Measurements from ENCODE around the gene TRPM6. TPM values are rescaled to one million over a fixed set of nuclear protein-coding genes. Genes with fewer than 3 reads are reported as not detected.
"Not testable (repeated sequence)": the region's sequence is repeated elsewhere in the genome, so short reads cannot be mapped to it uniquely, and the experiment has no call there.

The TRPM6 gene
- total RNA-seq, 1 donor from 2014 or later: 9.1 TPM

DNA sequence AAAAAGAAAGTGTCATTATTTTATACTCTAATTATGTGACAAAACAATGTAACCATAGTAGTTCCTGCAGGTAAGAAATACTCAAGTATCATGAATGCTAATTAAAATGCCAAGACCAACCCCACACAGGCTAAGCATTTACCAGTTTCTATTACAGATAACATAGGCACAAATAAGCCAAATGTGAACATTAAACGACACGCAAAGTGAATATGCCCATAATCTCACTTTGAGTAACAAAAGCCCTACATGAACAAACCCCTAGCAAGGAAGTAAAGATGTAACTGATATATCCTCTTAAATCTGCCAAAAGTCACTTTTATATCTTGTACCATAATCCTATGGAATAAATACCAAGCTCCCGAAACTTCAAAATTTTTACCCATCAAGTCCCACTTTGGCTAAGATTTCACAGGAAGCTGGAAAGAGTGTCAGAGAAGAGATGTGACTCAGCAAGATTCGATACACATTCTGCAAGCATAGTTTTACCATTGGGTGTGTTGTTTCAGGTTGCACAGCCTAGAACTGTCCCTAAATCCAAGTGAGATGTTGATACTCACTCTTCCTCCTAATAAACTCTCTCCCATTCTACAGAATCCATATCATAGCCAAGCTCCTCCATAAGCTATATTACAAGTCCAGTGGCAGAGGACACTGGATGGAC lies 28.8 kb downstream of the TRPM6 start:
- TF ChIP-seq CTCF (IDR thresholded peaks at IDR 0.05) (no peak), POLR2AphosphoS5 (IDR thresholded peaks at IDR 0.05; ENCODE audit: insufficient read depth in 1 of 2, low read depth in 1 of 2) (no peak), POLR2A (IDR thresholded peaks at IDR 0.05) (no peak)
- no peaks in the 10 kb centered on the region for H3K9me3 ChIP-seq
- no peak for DNase-seq (ENCODE audit: extremely low spot score in 2 of 2)
- intact Hi-C loops (cut with DNase I): no loop called here
- H3K4me3 ChIP-seq: no peak overlapping the region
- no peaks in the 10 kb centered on the region for H3K4me1 ChIP-seq
- H3K36me3 ChIP-seq: no peaks in the 10 kb centered on the region
- no peaks in the 10 kb centered on the region for H3K27me3 ChIP-seq
- no peak overlapping the region for H3K27ac ChIP-seq

GRCh38 chr9:74856989-74857388 lies 30.7 kb downstream of the TRPM6 start:
- H3K4me3 ChIP-seq: no peak overlapping the region
- no peaks in the 10 kb centered on the region for H3K4me1 ChIP-seq
- no peak overlapping the region for H3K27ac ChIP-seq
- no peaks in the 10 kb centered on the region for H3K27me3 ChIP-seq
- H3K9me3 ChIP-seq: no peaks in the 10 kb centered on the region
- DNase-seq (ENCODE audit: extremely low spot score in 2 of 2): no peak
- intact Hi-C loops (cut with DNase I): no loop called here
- TF ChIP-seq CTCF (IDR thresholded peaks at IDR 0.05) (no peak), POLR2AphosphoS5 (IDR thresholded peaks at IDR 0.05; ENCODE audit: insufficient read depth in 1 of 2, low read depth in 1 of 2) (no peak), POLR2A (IDR thresholded peaks at IDR 0.05) (no peak)
- no peaks in the 10 kb centered on the region for H3K36me3 ChIP-seq

DNA sequence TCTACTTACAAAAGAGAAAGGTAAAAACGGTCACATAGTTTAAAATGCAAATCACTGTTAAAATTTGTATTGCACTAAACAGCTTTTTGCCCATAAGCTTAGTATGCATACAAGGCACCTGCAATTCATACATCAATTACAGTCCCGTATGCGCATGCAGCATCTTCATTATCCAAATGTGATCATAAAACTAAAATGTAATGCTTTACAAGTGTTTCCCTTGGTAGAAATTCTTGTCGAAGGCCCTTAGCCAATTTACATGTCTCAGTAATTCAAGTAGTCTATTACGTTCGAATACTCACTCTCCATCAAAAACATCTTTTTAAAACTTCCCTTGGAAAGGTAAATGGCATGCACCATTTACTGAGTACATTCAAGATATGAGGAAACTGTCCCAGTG lies 32.6 kb downstream of the TRPM6 start:
- Histone ChIP-seq H3K9me3 (no peaks in the 10 kb centered on the region), H3K36me3 (no peaks in the 10 kb centered on the region), H3K4me3 (no peak overlapping the region), H3K27me3 (no peaks in the 10 kb centered on the region), H3K4me1 (no peaks in the 10 kb centered on the region), H3K27ac (no peak overlapping the region)
- intact Hi-C loops (cut with DNase I): no loop called here
- TF ChIP-seq CTCF (IDR thresholded peaks at IDR 0.05): no peak
- no peak for TF ChIP-seq POLR2AphosphoS5 (IDR thresholded peaks at IDR 0.05; ENCODE audit: insufficient read depth in 1 of 2, low read depth in 1 of 2)
- no peak for TF ChIP-seq POLR2A (IDR thresholded peaks at IDR 0.05)
- DNase-seq (ENCODE audit: extremely low spot score in 2 of 2): no peak

DNA sequence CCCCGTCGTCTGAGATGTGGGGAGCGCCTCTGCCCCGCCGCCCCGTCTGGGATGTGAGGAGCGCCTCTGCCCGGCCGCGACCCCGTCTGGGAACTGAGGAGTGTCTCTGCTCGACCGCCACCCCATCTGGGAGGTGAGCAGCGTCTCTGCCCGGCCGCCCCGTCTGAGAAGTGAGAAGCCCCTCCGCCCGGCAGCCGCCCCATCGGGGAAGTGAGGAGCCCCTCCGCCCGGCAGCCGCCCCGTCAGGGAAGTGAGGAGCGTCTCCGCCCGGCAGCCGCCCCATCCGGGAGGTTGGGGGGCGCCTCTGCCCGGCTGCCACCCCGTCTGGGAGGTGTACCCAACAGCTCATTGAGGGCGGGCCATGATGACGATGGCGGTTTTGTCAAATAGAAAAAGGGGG lies 34.7 kb downstream of the TRPM6 start:
- H3K9me3 ChIP-seq; H3K27ac ChIP-seq; H3K36me3 ChIP-seq; intact Hi-C loops (cut with DNase I); H3K27me3 ChIP-seq; H3K4me1 ChIP-seq; DNase-seq (ENCODE audit: extremely low spot score in 2 of 2); H3K4me3 ChIP-seq: not testable (repeated sequence)

DNA sequence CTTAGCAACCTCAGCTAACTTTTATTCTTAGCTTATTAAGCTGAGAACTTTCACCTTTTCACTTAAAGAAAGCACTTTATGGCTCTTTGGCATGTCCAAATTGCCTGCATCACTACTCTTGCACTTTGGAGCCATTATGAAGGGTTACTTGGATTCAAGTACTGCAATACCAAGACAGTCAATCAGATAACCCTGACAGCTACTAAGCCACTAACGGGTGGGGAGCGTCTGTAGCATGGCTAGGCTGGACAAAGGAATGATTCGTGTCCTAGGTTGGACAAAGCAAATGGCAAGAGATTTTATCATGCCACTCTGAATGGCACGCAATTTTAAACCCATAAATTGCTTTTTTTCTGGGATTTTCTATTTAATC lies 39.6 kb downstream of the TRPM6 start:
- intact Hi-C loops (cut with DNase I): no loop called here
- no peak for DNase-seq (ENCODE audit: extremely low spot score in 2 of 2)
- TF ChIP-seq POLR2A (IDR thresholded peaks at IDR 0.05) (no peak), POLR2AphosphoS5 (IDR thresholded peaks at IDR 0.05; ENCODE audit: insufficient read depth in 1 of 2, low read depth in 1 of 2) (no peak), CTCF (IDR thresholded peaks at IDR 0.05) (no peak)
- Histone ChIP-seq H3K36me3 (no peaks in the 10 kb centered on the region), H3K9me3 (no peaks in the 10 kb centered on the region), H3K27ac (no peak overlapping the region), H3K4me1 (no peaks in the 10 kb centered on the region), H3K4me3 (no peak overlapping the region), H3K27me3 (no peaks in the 10 kb centered on the region)

All from vagina (tissue), 2 donors.